ENCODE results near the gene IFTAP. TPM values are rescaled to one million over a fixed set of nuclear protein-coding genes. Genes with fewer than 3 reads are reported as not detected.

IFTAP gene
- total RNA-seq, 4 donors from 2014 or later, result 9.5 to 25.2 (median 16.8) TPM

DNA sequence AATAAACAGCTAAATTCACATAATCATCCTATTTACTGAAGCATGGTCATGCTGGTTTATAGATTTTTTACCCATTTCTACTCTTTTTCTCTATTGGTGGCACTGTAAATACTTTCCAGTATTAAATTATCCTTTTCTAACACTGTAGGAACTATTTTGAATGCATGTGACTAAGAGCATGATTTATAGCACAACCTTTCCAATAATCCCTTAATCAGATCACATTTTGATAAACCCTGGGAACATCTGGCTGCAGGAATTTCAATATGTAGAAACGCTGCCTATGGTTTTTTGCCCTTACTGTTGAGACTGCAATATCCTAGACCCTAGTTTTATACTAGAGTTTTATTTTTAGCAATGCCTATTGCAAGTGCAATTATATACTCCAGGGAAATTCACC lies 15.8 kb upstream of the IFTAP start:
- TF ChIP-seq, protein P1, sequence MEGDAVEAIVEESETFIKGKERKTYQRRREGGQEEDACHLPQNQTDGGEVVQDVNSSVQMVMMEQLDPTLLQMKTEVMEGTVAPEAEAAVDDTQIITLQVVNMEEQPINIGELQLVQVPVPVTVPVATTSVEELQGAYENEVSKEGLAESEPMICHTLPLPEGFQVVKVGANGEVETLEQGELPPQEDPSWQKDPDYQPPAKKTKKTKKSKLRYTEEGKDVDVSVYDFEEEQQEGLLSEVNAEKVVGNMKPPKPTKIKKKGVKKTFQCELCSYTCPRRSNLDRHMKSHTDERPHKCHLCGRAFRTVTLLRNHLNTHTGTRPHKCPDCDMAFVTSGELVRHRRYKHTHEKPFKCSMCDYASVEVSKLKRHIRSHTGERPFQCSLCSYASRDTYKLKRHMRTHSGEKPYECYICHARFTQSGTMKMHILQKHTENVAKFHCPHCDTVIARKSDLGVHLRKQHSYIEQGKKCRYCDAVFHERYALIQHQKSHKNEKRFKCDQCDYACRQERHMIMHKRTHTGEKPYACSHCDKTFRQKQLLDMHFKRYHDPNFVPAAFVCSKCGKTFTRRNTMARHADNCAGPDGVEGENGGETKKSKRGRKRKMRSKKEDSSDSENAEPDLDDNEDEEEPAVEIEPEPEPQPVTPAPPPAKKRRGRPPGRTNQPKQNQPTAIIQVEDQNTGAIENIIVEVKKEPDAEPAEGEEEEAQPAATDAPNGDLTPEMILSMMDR (IDR thresholded peaks at IDR 0.05), result no peak
- ATAC-seq (ENCODE audit: low FRiP score) (no peak), DNase-seq (ENCODE audit: low spot score) (no peak)

DNA sequence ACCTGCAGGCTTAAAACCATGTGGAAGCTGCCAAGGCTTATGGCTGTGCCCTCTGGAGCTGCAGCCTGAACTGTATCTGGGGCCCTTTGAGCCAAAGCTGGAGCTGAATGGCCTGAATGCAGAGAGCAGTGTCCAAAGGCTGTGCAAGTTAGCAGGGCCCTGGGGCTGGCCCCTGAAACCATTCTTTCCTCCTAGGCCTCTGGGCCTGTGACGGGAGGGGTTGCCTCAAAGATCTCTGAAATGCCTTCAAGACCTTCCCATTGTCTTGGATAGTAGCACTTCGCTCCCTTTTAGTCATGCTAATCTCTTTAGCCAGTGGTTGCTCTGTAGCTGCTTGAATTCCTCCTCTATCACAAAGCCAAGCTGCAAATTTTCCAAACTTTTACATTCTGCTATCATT lies 12.8 kb upstream of the IFTAP start:
- ATAC-seq (ENCODE audit: low FRiP score), result no peak
- TF ChIP-seq, protein P1 (IDR thresholded peaks at IDR 0.05), result no peak

GRCh38 chr11:36583667-36584066 lies 10.6 kb upstream of the IFTAP start:
- TF ChIP-seq, protein P1 (IDR thresholded peaks at IDR 0.05), result no peak
- ATAC-seq (ENCODE audit: low FRiP score), result no peak
- DNase-seq (ENCODE audit: low spot score), result no peak

More for the DNA sequence above, 12.8 kb upstream of the IFTAP start:
- no peak for DNase-seq (ENCODE audit: low spot score)

GRCh38 chr11:36586543-36586942 lies 7.8 kb upstream of the IFTAP start:
- TF ChIP-seq, protein P1 (IDR thresholded peaks at IDR 0.05), result no peak
- DNase-seq (ENCODE audit: low spot score) (no peak), ATAC-seq (ENCODE audit: low FRiP score) (no peak)

GRCh38 chr11:36588099-36588498 lies 6.2 kb upstream of the IFTAP start:
- TF ChIP-seq, protein P1 (IDR thresholded peaks at IDR 0.05), result no peak
- ATAC-seq (ENCODE audit: low FRiP score), result no peak
- DNase-seq (ENCODE audit: low spot score), result no peak

DNA sequence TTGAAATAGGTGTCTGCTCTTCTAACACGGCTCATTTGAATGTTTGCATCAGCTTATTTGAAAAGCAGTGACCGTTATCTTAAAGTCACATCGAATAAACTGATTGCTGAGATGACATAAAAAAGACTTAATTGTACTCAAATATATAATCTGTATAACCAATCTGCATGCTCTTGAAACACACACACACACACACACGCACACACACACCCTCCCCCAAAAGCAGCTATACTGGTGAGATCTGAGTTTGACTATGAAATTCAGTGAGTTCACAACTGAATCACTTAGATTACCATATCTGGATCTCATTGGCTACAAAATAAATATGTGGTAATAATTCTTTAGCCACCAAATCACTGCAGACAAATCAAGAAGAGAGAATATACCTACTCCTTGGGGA lies 3.8 kb upstream of the IFTAP start:
- TF ChIP-seq, protein P1 (IDR thresholded peaks at IDR 0.05), result no peak
- DNase-seq (ENCODE audit: low spot score), result no peak

GRCh38 chr11:36591433-36591832 lies 2.9 kb upstream of the IFTAP start:
- DNase-seq (ENCODE audit: low spot score) (no peak), ATAC-seq (ENCODE audit: low FRiP score) (no peak)
- TF ChIP-seq, protein P1 (IDR thresholded peaks at IDR 0.05), result no peak

More for the DNA sequence above, 3.8 kb upstream of the IFTAP start:
- ATAC-seq (ENCODE audit: low FRiP score), result no peak

All from omental fat pad (tissue), 4 donors.